GM13977 (cell line): Measurements from ENCODE around the gene NFKBIE.
A peak's percentile ranks its signal among the peaks of the same experiment; 100 is the strongest.

ENCODE experiments used
- DNase-seq: peaks from one replicate; pipeline ENCODE4 v3.0.0; 2012; ENCODE audit warnings: low spot score
- in situ Hi-C: fragments of 300-500 bp; cut with MboI; formaldehyde crosslinking; loops from one replicate; pipeline ENCODE4 v1.12.0; 2022; ENCODE audit warnings: low sequenced_read_pairs, low pct_unique_long_range_greater_than_20kb, mixed read lengths, inconsistent platforms; ENCODE audit not compliant: unreplicated experiment
- TF ChIP-seq, protein P1 (sequence below): IDR thresholded peaks from 2 replicates; pipeline ENCODE4 v1.5.1; 2012; ENCODE audit warnings: mild to moderate bottlenecking, control low read depth; ENCODE audit not compliant: insufficient read depth; ENCODE audit errors: extremely low read depth, missing control alignments

Gene NFKBIE

DNA sequence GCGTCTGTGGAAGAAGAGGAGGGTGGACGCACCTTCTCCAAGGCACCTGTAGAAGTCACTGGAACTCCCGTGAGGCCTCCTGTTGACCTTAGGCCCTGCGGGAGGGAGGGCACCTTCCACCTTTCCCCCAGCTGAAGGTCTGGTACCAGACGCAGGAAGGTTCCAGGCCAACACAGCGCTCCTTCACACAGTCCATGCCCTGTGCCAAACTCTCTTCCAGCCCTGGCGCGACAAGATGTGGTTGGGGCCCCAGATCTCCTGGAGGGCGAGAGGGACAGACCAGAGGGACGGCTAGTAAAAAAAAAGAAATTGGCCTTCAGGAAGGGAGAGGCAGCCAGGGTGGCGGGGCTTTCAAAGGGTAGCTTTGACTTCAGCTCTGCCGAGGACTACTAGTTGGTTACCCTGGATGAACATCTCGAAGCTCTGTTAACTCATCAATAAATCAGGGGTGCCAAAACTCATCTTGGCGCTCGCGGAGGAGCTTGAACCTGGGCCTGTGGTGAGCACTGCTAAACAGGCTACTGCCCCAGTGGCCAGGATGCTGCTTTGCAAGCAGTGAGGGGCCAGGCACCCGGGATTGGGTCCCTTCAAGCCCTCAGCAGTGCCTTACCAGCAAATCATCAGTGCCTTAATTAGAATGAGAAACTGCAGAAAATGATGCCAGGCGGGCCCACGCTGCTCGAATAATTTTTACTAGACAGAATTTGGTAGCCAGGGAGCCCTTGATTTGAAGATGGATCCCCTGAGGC lies 32.9 kb upstream of the NFKBIE start:
- in situ Hi-C loops: no loop called here
- TF ChIP-seq, protein P1, sequence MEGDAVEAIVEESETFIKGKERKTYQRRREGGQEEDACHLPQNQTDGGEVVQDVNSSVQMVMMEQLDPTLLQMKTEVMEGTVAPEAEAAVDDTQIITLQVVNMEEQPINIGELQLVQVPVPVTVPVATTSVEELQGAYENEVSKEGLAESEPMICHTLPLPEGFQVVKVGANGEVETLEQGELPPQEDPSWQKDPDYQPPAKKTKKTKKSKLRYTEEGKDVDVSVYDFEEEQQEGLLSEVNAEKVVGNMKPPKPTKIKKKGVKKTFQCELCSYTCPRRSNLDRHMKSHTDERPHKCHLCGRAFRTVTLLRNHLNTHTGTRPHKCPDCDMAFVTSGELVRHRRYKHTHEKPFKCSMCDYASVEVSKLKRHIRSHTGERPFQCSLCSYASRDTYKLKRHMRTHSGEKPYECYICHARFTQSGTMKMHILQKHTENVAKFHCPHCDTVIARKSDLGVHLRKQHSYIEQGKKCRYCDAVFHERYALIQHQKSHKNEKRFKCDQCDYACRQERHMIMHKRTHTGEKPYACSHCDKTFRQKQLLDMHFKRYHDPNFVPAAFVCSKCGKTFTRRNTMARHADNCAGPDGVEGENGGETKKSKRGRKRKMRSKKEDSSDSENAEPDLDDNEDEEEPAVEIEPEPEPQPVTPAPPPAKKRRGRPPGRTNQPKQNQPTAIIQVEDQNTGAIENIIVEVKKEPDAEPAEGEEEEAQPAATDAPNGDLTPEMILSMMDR: no peak
- DNase-seq: no peak

DNA sequence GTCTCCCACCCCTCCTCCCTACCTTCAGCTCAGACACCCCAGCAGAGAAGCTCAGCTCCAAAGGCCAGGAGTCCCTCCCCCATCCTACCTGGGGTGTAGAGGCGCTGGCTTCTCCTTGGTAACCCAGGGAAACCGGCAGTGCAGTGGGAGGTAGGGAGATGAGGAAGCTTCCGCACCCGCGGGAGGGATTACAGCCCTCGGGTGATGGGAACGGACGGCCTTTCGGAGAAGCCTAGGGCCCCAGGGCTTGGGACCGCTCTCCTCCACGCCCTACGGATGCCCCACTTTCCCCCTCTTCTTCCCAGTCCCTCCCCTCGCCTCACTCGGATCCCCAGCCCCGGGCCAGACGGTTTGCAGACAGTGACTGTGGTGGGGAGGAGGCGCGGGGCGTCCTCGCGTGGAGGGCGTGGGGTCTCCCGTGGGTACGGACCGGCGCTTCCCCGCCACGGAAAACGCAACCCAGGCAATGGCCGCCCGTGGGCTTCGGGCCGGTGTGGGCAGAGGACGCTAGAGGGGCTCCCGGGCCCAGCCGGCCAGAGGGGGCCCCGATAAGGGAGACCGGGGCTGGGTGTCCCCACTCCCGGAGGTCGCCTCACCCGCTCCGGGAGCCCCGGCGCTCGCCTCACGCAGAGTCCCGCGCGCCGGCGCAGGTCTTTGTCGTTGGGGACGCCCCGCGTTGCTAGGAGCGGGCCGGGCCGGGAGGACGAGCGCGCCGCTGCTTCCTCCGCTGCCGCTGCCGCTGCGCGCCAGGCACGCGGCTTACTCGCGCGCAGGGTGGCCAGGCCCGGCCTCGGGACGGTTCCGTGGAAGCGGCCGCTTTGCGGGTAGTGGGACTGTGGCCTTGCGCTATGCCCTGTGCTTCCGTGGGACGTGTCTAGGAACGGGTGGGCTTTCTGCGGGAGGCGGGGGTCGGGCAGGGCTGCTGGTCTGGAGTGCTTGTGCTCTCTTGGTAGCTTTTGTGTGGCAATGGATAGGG lies 32.0 kb upstream of the NFKBIE start:
- TF ChIP-seq, protein P1: no peak
- in situ Hi-C loops: no loop called here
- DNase-seq: peak; percentile 67

DNA sequence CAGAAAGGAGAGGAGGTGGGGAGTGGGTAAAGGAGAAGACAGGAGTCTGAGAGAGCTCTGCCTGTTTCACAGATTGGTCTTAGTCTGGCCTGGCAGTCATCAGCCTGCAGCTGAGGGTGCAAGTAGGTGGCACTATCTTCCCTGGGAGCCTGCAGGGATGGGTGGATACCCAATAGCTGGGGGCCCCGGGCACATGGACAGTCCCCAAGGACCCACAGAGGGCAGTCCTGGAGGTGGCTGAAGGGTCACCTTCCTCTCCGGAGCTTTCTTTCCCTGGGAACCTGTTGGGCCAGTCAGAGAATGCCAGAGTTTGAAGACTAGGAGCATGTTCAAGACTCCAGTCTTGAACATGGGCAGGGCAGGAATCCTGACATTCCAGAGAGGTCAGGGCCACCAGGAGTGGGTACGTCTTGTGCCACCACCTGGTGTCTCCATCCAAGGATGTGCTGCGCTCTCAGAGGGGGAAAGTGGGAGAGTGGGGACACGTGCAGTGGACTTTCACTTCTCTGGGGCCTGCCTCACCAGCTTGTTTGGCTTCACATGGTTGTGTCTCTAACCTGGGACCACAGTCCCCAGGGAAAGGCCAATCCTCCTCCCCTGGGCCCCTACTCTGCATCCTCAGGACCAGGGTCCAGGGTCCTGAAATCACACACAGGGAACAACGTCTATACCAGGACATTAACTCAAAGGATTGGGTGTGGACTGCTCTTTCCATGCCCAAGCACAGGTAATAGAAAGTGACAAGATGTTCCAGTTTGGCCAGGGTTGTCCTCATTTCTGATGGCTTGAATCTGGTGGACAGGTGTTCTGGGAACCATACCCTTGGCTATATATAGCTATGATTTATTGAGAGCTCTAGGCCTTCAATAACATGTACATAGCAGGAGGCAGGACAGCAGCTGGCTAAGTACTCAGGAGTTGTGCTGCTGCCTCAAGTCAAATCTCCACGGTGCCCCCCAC lies 29.8 kb upstream of the NFKBIE start:
- DNase-seq: no peak
- TF ChIP-seq, protein P1: no peak
- in situ Hi-C loops: no loop called here

DNA sequence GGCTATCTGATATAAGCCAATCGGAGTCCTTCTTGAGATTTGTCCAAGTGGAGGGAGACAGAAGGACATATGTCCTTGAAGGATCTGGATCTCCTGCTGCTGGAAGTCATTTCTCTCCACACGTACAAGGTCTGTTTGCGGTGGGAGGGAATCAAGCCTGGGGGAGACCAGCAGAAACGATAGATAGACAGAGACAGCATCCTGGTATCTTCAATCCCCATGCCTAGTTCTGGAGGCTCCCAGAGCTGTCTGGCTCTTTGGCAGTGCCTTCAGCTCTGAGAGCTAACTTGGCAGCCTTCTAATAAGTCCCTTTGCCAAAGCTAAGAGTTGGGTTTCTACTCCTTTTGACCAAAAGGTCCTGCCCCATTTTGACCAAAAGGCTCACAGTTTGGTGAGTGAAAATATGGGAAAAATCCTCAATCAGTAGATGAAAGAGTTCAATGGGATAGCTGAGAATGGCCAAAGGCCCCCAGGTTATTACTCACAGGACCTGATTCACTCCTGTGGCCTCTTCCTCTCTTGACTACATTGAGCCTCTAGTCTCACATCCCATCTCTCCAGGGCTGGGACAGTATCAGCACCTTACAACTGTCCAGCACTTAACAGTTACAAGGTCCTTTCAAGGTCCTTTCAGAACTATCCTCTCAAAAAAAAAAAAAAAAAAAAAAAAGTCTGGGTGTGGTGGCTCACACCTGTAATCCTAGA lies 27.5 kb upstream of the NFKBIE start:
- DNase-seq: no peak
- TF ChIP-seq, protein P1: no peak
- in situ Hi-C loops: no loop called here

DNA sequence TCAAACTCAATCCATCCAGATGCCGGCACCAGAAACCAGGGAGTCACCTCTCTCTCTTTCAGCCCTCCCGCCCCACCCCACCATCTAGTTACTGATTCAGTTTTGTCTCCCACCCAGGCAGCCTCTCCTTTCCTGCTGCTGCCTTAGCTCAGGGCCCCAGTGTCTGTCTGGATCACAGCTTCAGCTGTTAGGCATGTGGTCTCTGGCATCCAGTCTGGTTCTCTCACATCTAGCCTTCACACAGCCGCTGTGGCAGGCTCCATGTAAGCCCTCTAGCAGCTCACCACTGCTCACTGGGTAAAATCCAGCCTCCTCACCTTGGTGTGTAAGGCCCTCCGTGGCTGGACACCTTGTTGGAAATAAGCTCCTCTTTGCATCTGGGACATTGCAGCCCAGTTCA lies 26.5 kb upstream of the NFKBIE start:
- in situ Hi-C loops: no loop called here
- no peak for DNase-seq
- TF ChIP-seq, protein P1: no peak
